SU-DHL-6 (cell line): ENCODE measurements around the gene ZFHX2.

Experiments
- CTCF ChIP-seq: fragments of 200-600 bp; sonication (generic); IDR thresholded peaks from one replicate; pipeline ENCODE4 v1.5.1; 2017; ENCODE audit warnings: antibody characterized with exemption, mild to moderate bottlenecking, low read length, moderate library complexity; ENCODE audit not compliant: insufficient read depth, poor library complexity, severe bottlenecking
- EZH2phosphoT487 ChIP-seq: fragments of 200-600 bp; sonication (generic), shearing (Covaris generic); conservative IDR thresholded peaks from 2 replicates; pipeline ENCODE4 v1.6.1; 2018; ENCODE audit warnings: mild to moderate bottlenecking, antibody characterized with exemption, low read length, moderate library complexity, mixed read lengths

DNA sequence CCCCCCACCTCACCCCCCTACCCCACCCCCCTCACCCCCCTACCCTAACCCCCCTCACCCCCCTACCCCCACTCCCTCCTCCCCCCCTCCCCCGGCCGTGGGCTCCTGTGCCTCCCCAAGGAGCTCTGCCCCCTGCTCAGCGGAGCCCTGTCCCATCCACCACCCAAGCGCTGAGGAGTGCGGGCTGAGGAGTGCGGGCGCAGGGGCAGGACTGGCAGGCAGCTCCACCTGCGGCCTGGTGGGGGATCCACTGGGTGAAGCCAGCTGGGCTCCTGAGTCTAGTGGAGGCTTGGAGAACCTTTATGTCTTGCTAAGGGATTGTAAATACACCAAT lies 29.4 kb upstream of the ZFHX2 start:
- no peak for TF ChIP-seq CTCF
- TF ChIP-seq EZH2phosphoT487: no peak
